Kidney epithelial cell (primary cell): ENCODE data around the gene SNAI1. TPM values are rescaled to one million over a fixed set of nuclear protein-coding genes. Genes with fewer than 3 reads are reported as not detected.
"Not testable (repeated sequence)": the region's sequence is repeated elsewhere in the genome, so short reads cannot be mapped to it uniquely, and the experiment has no call there.

Experiments used
- DNase-seq: peaks from one replicate; pipeline ENCODE4 v3.0.0-alpha.2; 2010; ENCODE audit warnings: low read depth
- H3K27me3 ChIP-seq: 2 replicates; pipeline ENCODE4 v1.6.0; 2011; ENCODE audit warnings: low read length; ENCODE audit not compliant: control insufficient read depth, insufficient read depth
- H3K36me3 ChIP-seq: 2 replicates; pipeline ENCODE4 v1.5.1; 2011; ENCODE audit warnings: low read length; ENCODE audit not compliant: control insufficient read depth, insufficient read depth
- H3K4me3 ChIP-seq: 2 replicates; pipeline ENCODE4 v1.5.1; 2011; ENCODE audit warnings: low read depth, mild to moderate bottlenecking, control low read depth, low read length
- CTCF ChIP-seq: IDR thresholded peaks from 2 replicates; pipeline ENCODE4 v1.5.1; 2011; ENCODE audit warnings: mild to moderate bottlenecking, moderate library complexity, low read length, control low read depth, inconsistent platforms; ENCODE audit not compliant: insufficient read depth, poor library complexity, severe bottlenecking
- total RNA-seq: library from RNA; depleted of rRNA; stranded (reverse); fragments of >200 nt; gene quantifications from 2 replicates; pipeline ENCODE4 v1.2.3, GENCODE V29; 2015

SNAI1 gene
- total RNA-seq, 1 donor from 2014 or later, result not detected

DNA sequence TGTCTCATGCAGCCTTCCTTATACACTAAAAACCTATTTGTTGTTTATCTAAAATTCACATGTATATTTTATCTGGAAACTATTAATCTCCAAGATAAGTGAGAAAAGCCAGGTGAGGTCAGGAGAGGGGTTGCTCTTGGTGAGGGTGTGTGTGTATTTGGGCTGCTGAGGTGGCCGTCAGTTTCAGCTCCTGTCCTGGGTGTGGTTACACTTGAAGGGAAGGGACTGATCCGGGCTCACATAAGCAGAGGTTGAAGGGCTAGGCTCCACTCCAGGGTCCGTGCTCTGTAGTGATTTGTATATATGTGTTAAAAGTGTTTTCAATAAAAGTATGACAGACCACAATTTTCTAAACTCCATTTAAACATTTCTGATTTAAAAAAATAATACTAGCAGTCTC is 13.5 kb upstream of the SNAI1 start:
- Histone ChIP-seq H3K36me3 (no peaks in the 10 kb centered on the region), H3K4me3 (no peak overlapping the region), H3K27me3 (no peaks in the 10 kb centered on the region)
- no peak for TF ChIP-seq CTCF
- no peak for DNase-seq

GRCh38 chr20:49969946-49970345 is 12.8 kb upstream of the SNAI1 start:
- no peak for TF ChIP-seq CTCF
- Histone ChIP-seq H3K36me3 (no peaks in the 10 kb centered on the region), H3K4me3 (no peak overlapping the region), H3K27me3 (no peaks in the 10 kb centered on the region)
- no peak for DNase-seq

DNA sequence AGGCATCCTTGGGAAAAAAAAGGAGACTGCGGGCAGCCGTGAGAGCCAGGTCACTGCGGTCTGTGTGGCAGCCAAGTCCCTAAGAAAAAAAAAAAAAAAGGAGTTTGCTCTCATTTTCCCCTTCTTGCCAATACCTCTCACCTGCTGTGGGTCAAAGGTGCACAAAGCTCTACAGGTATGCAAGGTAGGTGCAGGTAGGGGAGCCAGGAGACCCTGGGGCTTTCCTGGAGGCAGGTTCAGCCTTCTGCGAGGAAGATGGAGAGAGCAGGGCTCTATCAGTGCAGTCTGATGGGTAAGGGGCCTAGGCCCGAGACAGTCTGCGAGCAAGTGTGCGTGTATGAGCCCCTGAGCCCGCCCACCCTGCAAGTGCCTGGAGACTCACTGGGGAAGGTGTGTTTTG is 12.3 kb upstream of the SNAI1 start:
- no peaks in the 10 kb centered on the region for H3K36me3 ChIP-seq
- no peak overlapping the region for H3K4me3 ChIP-seq
- no peaks in the 10 kb centered on the region for H3K27me3 ChIP-seq
- no peak for TF ChIP-seq CTCF
- no peak for DNase-seq

DNA sequence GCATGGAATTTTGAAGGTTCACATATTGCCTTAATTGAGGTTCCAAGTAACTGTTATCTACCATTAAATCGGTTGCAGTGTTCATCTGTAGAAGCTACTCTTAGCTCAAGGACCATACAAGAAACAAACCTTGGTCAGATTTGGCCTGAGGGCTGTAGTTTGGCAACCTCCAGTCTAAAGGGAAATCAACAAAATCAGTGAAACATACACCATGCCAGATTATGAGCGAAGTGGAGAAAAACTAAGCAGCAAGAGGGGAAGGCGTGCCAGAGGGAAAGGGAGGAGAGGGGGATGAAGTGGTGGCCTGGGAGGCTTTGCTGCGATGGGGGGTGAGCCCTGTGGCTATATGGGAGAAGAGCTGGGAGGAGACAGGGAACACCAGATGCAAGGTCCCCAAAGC is 8.8 kb upstream of the SNAI1 start:
- no peak overlapping the region for H3K4me3 ChIP-seq
- TF ChIP-seq CTCF, result no peak
- DNase-seq, result no peak
- H3K36me3 ChIP-seq, result no peaks in the 10 kb centered on the region
- H3K27me3 ChIP-seq, result no peaks in the 10 kb centered on the region

DNA sequence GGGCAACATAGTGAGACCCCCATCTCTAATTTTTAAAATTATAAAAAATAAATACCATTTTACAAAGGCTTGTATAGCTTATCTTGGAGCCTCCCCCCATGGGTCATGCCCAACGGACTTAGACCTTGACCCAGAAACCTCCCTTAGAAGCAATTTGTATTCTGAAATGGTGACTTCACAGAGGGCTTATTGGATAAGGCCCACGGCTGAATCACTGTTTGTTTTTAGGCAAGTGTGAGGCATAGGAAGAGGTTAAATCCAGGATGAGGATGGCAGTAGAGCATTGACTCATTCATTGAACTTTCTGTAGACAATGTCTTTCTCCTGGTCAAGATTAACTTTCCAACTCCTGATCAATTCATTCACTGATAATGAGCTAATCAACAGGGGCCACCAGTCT is 6.2 kb upstream of the SNAI1 start:
- H3K27me3 ChIP-seq, result peaks cover 4% of the 10 kb centered on the region
- no peak for TF ChIP-seq CTCF
- DNase-seq, result no peak
- no peak overlapping the region for H3K4me3 ChIP-seq
- H3K36me3 ChIP-seq, result no peaks in the 10 kb centered on the region

DNA sequence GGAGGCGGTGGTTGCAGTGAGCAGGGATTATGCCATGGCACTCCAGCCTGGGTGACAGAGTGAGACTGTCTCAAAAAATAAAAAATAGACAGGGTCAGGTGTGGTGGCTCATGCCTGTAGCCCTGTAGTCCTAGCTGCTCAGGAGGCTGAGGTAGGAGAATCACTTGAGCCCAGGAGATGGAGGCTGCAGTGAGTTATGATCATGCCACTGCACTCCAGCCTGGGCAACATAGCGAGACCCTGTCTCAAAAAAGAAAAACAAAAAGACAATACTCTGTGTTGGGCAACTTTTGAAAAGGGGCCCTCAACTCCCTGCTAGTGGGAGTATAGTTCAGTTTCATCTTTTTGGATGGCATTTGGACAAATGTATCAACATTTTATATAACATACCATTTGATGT is 5.0 kb upstream of the SNAI1 start:
- not testable (repeated sequence) for H3K36me3 ChIP-seq, H3K4me3 ChIP-seq, DNase-seq
- H3K27me3 ChIP-seq, result peaks cover 11% of the 10 kb centered on the region
